ENCODE data around the gene VPS18.
A peak's percentile ranks its signal among the peaks of the same experiment; 100 is the strongest.

Gene VPS18

GRCh38 chr15:40952301-40952900 lies 58.2 kb downstream of the VPS18 start:
- H3K4me3 ChIP-seq (ENCODE audit: low read depth, low read length) = peak overlapping the region; percentile 51

- peak within 1 kb of the TSS; percentile 89 for H3K4me3 ChIP-seq (ENCODE audit: low read depth, low read length)
Observed at GRCh38 chr15:40952901-40953712, 58.9 kb downstream of the VPS18 start, which contains the start of gene CHAC1. CHAC1 (plus strand) TSS chr15:40953471; CDS start chr15:40953584, 113 bp downstream.
